MV-4-11 (cell line): ENCODE results near the gene NRL.

Experiments used
- DNase-seq: peaks from one replicate; lab custom pipeline; 2025; lab: John Stamatoyannopoulos, UW

NRL gene

DNA sequence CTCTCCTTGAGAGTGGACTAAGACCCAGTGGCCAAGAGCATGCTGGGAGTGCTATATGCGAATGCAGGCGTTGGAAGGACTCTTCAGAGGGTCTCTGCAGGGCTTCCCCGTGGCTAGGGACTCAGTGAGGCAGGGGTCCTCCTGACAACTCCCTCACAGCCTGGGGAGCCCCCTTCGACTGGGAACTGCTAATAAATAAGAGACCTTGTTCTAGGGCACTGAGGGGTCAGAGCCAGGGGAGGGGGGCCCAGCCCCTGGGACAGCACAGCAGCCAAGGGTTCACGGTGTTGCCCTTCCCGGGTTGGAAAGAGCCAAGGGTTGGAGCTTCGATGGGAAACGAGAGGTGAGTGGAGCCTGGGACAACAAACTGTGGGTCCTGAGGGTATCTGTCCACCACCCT lies 49.3 kb downstream of the NRL start:
- no peak for DNase-seq

DNA sequence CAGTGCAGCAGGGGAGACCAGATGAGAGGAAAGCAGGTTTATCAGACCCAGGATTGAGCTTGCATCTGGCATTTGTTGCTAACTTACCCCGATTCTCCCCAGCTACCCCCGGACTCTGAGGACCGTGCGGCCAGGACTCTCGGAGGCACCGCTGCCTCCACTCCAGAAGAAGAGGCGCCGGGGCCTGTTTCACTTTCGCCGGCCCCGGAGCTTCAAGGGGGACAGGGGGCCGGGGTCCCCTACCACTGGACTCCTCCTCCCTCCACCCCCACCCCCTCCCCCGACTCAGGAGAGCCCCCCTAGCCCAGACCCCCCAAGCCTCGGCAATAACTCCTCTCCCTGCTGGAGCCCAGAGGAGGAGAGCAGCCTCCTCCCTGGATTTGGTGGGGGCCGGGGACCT lies 49.9 kb downstream of the NRL start:
- no peak for DNase-seq

DNA sequence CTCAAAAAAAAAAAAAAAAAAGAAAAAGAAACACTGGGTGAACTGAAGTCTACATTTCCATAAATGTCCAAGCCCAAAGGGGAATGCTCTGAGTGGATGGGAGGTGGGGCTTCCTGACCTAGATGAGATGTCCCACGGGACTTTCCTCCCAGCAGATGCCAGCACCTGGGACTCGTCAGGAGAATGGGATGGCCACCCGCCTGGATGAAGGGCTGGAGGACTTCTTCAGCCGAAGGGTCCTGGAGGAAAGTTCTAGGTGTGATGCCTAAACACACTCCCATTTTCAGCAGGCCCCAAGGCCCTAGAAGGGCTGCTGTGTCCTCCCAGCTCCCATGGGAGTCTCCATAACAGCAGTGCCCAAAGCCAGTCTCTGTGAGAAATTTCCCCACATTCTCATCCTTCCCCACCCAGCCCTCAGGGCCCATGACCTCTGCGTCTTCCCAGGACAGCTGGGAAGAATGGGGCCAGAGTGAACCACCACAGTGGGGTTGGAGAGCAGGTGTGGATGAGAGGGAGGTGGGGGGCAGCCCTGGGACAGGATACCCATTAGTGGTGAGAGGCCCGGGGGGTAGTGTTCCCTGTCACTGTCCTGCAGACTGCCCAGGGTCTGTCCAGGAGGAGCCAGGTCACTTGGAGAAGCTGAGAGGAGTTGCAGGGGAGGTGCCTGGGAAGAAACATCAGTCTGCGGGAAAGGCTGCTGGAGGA lies 50.5 kb downstream of the NRL start:
- DNase-seq, result no peak

DNA sequence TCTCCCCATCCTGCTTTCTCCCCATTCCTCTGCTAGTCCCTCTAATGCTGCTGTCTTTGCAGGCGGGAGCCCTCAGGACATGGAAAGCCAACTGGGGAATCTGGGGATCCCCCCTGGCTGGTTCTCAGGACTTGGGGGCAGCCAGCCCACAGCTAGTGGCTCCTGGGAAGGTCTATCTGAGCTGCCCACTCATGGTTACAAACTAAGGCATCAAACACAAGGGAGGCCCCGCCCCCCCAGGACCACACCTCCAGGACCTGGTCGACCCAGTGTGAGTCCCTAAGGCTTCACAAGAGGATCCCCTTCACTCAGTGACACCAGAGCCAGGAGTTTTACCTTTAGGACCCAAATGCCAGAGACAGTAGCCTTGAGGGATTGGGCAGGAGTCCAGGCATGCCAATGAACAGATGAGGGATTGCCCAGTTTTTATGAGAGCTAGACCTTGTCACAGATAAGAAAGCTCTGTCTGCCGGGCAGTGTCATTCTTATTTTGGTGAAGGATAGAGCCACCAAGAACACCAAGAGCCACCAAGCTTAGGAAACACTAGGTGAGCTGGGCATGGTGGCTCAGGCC lies 51.4 kb downstream of the NRL start:
- DNase-seq, result no peak

DNA sequence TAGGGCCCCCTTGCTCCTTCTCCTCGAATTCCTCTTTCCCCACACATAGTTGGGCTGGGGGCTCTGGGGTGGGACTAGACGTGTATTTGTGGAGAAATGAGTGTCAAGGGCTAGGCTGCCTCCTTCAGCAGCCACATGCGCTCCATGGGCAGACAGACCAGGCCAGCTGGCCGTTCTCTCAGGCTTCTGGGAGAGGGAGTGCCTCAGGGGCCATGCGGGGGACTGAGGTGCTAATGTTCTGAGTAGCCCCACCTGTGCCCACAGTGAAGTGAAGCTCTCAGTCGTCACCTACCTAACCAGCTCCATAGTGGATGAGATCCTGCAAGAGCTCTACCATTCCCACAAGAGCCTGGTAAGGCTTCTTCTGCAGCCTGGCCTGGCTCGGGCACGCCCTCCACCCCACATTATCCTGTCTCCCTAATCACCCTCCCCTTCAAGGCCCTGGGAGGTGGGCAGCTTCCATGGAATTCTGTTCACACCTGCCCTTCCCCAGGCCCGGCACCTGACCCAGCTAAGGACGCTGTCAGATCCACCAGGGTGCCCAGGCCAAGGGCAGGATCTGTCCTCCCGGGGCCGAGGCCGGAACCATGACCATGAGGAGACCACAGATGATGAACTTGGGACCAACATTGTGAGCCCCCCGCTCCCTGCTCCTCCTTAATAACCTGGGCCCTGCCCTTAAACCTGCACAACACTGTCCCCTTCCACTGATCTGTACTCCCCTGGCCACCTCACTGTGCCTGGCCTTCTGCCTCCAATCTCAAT lies 52.4 kb downstream of the NRL start:
- DNase-seq, result no peak

DNA sequence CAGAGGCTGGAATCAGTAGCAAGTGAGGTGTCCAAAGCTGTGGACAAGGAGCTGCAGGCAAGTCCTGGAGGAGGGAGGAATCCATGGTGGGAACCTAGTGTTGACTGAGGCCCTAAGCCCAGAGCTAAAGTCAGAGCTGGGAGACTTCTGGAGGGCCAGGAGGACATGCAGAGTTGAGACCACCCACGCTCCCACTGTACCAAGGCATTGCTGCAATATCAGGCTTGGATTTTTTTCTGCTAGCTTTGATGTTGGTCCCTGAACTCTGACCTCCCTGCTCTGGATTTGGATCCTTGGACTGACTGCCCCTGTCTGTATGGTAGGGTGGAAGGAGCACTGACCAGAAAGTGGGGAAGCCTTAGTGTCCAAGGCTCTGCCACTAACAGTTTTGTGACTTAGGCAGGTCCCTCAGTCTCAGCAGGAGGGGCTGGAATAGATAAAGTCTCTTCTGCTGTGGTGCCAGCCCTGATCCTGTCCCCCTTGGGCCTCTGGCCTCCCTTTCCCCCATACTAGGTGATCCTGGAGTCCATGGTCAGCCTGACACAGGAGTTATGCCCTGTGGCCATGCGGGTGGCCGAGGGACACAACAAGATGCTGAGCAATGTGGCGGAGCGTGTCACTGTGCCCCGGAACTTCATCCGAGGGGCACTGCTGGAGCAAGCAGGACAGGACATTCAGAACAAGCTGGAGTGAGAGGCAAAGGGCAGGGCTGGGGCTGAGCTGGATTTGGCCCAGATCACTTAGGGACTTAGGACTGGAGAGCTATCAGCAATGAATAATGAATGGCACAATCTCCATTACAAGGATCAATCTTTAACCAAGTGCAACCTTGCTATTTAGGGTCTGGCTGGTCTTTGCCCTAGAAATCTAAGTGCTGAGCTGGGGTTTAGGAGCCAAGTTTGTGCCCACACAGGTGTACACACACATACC lies 53.5 kb downstream of the NRL start:
- DNase-seq, result no peak

DNA sequence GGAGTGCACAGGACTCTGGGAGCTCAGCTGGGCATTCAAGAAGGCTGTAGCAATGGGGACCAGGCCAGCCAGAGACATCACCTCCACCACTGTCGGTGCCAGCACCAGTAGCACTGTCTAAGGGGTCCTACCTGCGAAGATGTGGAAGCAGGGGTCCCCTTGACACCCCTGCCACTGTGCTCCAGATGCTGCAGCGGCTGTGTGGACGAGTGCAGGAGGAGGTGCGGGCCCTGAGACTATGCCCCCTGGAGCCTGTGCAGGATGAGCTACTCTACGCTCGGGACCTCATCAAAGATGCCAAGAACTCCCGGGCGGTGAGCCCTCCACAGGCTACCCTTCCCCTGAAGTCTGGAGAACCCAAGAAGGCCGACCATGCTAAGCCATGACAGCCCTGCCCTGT lies 54.3 kb downstream of the NRL start:
- no peak for DNase-seq

DNA sequence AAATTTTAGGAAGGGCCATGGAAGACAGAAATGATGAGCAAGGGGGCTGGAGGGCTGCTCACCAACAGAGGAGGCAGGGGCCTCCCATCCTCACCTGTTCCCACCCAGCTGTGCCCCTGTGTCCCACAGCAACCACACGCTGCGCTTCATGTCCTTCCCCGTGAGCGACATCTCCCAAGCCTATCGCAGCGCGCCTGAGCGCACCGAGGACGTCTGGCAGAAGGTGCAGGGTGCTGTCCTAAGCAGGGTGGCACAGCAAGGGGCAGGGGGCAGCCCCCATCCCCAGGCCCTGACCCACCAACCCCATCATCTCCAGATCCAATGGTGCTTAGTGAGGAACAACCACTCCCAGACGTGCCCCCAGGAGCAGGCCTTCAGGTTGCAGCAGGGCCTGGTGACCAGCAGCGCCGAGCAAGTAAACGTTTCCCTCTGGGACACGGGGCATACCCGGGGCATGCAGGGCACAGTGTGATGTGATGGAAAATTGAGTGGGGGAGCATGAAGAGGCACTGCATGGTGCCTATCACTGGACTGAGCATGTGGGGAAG lies 54.8 kb downstream of the NRL start:
- DNase-seq, result no peak

DNA sequence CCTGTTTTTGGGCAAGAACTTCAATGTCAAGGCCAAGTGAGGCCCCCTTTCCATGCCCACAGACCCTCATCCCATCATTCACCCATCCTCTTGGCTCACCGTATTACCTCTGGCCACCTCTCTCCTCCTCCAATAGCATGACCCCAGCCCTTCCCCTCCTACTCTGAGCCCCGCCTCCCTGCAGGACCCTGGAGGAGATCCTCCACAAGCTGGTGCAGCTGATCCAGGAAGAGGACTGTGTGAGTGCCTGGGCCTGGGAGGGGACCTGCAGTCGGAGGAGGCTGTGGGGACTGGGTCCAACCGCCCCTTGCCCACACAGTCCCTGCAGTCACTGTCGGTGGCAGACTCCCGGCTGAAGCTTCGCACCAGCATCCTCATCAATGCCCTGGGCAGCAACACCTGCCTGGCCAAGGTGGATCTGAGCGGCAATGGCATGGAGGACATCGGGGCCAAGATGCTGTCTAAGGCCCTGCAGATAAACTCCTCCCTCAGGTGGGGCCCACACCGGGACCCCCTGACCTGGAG lies 55.7 kb downstream of the NRL start:
- DNase-seq, result no peak

DNA sequence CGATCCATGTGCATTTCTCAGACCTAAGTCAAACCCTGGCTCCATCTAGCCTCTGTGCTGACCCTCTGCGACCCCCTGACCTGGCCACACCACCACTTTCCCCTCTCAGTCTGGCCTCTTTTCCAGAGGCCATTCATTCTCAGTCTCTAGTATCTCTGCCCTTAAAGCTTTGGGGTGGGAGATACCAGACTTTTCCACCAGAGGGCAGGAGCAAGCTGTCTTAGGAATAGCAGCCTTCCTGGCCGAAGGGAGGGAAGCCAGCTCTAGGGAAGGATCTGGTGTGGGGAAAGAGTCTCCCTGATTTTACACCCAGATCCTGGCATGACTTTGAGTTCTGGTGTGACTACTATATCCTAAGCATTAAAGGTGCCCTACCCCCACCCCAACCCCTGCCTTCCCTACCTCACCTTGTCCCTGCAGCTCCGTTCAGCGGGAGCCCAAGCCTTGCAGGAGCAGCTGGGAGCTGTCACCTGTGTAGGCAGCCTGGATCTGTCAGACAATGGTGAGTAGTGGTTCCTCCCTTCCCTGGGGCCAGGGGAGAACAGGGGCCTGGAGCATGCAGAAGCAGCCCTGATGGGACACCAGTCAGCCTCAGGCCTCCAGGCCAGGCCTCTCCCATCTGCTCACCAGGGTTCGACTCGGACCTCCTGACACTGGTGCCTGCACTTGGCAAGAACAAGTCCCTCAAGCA lies 56.3 kb downstream of the NRL start:
- DNase-seq, result peak; percentile 19

DNA sequence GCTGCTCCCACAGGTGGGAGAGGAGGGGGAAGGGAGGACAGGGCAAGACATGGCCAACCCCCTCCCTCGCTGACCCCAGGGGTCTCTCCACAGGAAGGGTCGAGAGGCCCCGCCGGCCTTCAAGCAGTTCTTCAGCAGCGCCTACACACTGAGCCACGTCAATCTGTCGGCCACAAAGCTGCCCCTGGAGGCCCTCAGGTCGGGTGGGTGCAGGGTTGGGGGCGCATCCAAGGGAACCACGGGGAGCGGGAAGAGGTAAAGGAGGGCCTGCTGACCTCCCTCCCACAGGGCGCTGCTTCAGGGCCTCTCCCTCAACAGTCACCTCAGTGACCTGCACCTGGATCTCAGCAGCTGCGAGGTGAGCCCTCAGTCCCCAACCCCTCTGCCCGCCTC lies 56.9 kb downstream of the NRL start:
- no peak for DNase-seq

DNA sequence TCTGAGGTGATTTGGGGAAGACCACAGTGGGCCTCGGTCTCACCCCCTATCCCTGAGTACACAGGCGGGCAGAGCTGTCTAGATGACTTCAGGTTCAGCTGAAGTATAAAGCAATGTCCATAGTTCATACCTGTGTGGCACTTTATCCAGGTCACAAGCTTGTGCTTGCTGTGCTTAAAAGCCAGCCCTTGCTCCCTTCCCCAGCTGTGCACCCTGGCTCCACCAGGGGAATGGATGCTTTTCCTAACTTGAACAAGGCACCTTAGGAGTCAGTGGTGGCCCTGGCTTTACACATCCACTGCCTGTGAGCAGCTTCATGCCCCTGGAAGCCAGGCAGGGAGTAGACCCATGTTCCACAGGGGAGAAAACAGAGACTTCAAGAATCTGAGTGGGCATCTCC lies 57.5 kb downstream of the NRL start:
- DNase-seq, result no peak

DNA sequence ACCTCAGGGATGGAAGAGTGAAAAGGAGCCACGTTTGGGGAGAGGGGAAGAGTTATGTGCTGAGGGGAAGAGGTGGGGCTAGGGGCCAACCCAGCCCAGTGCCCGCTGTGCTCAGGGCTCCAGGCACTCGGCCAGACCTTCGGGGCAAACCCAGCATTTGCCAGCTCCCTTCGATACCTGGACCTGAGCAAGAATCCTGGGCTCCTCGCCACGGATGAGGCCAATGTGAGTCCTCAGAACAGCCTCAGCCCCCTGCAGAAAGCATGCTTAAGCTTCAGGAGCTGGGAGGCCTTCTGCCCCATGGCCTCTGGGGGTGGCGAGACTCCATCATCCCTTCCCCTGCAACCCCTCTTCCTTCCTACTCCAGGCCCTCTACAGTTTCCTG lies 58.0 kb downstream of the NRL start:
- DNase-seq, result no peak

DNA sequence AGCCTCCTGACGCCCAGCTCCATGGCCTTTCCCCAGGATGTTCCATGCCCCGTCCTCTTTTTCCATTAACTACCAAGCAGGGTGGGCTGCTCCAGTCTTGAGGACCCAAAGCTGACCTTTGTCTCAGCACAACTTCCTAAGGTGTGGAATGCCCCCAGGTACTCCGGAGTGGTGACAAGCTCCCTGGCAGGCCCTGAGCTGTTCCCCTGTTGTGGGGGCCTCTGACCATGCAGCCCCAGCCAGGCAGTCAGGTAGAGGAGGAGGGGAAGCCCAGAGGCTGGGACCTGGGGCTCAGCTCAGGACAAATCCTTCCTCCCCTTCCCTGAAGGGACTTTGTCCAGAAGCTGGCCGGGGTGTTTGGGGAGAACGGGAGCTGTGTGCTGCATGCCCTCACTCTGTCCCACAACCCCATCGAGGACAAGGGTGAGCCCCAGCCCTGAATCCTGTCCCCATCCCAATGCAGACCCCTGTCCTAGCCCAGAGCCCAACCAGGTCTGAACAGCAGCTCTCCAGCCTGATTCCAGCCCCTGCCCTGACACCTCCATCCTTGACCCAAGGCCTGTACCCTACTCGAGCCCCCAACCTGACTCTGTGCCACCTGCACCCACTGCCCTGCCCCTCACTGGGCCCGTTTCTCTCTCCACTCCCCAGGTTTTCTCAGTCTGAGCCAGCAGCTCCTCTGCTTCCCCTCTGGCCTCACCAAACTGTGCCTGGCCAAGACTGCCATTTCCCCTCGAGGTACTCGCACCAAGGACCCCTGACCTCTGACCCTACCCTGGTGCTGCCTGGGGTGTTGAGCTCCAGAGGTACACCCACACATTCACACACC lies 58.6 kb downstream of the NRL start:
- DNase-seq, result no peak

DNA sequence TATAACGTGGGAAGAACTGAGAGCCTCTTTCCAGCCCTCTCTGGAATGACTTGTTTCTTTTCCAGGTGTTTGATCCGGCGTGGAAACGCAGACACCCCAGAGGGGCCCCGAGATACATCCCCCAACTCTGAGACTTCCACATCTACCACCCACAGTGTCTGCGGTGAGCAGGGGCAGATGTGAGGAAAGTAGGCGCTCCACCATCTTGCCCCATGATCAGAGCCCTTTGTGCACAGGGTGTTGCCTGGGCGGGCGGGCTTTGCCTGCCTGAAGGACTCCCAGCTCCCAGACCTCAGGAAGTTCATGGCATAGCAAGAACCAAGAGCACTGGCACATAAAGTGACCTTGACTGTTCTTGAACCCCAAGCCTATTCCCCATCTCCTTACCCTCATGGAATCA lies 60.1 kb downstream of the NRL start:
- no peak for DNase-seq

DNA sequence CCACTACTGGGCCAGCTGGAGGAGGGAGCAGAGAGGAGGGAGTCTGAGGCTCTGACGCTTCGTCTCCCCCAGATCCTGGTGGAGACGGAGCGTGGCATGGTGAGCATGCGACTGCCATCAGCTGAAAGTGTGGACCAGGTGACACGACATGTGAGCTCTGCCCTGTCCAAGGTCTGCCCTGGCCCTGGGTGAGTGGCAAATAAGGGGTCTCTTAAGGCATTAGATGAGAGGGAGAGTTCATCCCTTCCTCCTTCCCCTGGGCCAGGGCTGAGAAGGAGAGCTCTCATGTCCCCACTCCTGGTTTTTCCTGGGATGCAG lies 60.5 kb downstream of the NRL start:
- DNase-seq, result no peak

DNA sequence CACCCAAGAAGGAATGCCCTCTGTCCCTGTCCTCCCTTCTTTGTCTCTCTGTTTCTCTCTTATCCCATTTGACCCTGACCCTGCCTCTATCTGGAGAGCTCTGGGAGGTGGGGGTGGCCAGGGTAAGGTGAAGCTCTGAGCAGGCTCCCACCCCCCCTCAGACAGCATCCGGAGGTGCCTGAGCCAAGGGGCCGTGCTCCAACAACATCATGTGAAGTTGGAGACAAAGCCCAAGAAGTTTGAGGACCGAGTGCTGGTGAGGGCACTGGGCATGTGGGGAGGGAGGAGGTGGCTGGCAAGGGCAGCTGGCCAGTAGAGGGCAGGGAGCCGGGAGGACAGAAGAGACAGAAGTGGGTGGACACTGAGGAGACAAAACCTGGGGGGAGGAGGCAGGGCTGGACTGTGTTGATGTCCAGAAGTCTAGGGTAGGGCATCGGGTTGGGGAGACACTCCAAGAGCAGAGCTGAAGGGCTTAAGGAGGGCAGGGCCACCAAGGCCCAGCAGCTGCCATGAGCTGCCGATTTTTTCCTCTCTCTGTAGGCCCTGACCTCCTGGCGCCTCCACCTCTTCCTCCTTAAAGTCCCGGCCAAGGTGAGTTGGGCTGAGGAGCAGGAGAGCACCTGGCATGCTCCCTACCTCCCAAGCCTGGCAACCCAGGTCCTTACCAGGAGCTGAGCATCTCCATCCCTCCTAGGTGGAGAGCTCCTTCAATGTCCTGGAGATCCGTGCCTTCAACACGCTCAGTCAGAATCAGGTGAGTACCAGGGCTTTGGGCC lies 61.0 kb downstream of the NRL start:
- DNase-seq, result no peak

DNA sequence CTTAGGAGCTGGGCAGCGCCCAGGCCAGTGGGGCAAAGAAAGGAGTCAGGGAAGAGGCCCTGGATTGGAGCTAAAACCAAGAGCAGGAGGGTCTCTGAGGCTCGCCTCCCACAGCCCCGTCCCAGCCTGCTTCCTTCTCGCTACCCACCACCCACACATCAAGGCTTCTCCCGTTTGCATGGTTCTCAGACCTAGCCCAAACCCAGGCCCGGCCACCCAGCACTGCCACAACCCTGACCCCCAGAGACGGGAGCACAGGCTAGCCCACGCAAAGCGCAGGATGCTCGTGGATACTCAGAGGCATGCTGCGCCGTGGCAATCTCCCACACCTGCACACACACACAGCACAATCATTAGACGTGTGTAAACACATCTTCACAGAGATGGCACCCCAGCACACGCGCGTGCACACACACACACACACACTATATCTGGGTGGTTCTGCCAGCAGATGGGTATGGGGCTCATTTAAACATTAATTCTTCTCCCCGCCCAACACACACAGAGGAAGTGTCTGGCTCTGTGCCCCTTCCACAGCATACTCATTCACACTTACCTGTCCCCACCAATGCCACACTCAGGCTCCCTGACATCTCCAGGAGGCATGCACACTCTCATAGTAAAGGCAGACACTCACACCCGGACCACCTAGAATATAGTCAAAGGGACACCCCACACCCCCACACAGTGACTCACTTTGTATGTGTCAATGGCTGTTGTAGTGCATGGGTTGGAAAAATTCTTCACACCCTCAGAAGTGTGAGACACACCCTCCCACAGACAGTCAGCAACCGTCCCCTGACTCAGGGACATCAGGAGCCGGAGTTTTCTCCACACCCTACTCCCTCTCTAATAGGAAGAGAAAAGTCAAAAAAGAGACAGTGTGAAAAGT lies 61.8 kb downstream of the NRL start:
- DNase-seq, result no peak
